ENCODE data around the gene B3GALT6. TPM values are rescaled to one million over a fixed set of nuclear protein-coding genes. Genes with fewer than 3 reads are reported as not detected.
A peak's percentile ranks its signal among the peaks of the same experiment; 100 is the strongest.
"Not testable (repeated sequence)": the region's sequence is repeated elsewhere in the genome, so short reads cannot be mapped to it uniquely, and the experiment has no call there.

B3GALT6 gene
- total RNA-seq, 1 donor from 2014 or later, result 9.3 TPM

DNA sequence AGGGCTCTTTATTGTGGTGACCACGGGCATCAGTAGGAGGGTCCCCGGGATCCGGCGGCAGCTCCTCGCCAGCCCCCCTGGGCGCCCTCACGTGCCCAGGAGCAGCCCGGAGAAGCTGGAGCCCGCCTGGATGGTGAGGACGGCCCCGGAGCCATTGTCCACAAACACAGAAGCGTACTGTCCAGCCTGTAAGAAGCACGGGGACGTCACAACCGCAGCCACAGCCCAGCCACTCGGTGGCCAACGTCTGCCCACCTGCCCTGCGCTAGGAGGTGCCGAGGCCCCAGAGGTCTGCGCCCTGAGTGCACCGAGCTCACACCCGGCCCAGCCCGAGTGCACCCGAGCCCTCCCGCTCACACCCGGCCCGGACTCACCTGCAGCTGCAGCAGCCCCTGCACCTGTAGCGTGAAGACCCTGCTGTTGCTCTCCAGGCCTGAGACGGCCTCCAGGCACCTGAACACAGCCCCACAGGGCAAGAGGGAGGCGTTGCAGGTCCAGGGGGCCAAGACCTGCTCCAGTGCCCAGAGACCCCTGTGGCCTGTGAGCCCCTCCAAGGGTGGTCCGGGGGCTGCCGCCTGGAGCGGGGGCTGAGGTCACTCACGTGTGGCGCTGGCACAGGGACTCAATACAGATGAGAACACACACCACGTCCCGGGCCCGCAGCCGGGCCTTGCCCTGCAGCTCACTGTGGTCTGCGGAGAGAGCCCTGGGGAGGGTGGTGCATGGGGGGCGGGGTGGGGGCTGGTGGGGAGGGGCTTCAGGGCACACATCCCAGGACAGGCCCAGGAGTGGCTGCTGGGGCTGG is 10.6 kb downstream of the B3GALT6 start:
- ATAC-seq (no peak), DNase-seq (ENCODE audit: low spot score) (no peak)

DNA sequence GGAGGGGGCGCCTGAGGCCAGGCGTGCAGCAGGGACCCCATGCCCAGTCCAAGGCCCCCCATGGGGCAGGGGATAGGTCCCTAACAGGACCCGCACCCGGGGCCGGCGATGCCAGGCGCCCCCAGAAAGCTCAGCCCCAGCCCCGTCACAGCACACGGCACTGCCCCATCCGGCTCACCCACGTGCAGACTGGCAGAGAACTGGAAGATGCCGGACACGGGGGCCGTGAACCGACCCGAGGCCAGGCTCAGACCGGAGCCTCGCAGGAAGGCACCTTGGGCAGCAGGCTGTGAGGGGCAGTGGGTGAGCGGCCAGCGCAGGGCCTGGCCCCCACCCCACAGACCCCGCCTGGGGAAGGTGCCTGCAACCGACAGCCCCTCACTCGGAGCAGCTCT is 11.2 kb downstream of the B3GALT6 start:
- no peak for DNase-seq (ENCODE audit: low spot score)
- ATAC-seq, result no peak

DNA sequence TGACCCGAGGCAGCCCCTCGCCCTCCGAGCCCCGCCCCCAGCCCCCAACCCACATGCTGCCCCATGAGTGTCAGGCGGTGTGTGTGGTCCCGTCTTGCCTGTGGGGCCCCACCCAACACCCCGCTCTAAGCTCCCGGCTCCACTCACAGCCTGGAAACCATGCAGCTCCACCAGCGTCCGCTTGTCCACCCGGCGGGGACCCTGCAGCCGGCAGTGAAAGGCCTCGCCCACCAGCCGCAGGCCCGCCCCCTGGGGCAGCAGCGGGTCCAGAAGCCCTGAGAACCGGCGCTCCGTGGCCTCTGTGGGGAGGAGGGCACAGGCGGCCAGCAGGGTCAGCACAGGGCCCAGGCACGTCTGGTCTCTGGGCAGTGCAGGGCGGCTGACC is 11.8 kb downstream of the B3GALT6 start:
- ATAC-seq (no peak), DNase-seq (ENCODE audit: low spot score) (no peak)

DNA sequence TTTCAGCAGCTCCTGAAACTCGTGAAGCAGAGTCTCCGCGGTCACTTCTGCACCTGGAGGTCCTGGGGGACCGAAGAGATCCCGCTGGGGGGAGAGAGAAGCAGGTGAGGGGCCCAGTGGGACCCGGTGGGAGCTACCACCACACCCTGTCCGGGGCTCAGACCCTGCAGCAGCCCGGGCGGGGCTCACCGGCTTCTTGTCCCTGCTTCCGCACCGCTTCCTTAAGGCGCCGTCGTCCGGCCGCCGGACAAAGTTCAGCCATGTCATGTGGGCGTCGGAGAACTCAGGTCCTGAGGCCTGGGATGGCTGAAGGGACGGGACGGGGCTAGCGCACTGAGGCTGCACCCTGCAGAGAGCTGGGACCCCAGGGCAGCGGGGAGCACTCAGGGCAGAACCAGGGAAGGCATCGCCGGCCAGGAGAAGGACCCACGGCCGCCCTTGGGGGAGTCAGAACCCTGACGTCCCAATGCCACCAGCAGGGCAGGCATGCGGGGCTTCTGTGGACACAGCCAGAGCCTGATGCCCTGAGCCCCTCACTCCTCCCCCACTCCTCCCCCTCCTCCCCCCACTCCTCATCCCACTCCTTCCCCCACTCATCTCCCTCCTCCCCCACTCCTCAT is 12.3 kb downstream of the B3GALT6 start:
- ATAC-seq (no peak), DNase-seq (ENCODE audit: low spot score) (no peak)

DNA sequence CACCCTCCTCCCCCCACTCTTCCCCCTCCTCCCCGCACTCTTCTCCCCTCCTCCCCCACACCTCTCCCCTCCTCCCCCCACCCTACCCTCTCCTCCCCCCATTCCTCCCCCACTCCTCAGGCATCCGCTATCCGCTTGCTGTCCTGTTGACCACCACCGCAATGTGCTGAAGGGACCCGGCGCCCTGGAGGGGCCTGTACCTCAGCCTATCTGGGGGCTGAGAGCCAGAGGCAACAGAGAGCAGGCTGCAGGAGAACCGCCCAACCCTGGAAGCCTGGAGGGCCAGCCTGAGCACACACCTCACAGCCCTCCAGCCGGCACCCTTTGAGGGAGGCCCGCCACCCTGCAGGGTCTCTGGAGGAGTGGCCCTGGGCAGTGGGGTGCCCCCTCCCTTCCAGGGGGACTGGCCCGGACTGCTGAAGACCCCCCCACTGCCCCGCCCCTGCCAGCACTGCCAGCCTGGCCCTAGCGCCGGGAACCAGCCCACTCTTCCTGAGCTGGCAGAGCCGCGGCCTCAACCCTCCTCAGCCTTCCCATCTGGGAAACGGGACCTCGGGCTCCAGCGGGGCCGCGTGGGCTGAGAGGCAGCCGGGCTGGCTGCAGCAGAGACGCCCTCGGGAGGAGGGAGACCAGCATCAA is 13.3 kb downstream of the B3GALT6 start:
- ATAC-seq (no peak), DNase-seq (ENCODE audit: low spot score) (no peak)

DNA sequence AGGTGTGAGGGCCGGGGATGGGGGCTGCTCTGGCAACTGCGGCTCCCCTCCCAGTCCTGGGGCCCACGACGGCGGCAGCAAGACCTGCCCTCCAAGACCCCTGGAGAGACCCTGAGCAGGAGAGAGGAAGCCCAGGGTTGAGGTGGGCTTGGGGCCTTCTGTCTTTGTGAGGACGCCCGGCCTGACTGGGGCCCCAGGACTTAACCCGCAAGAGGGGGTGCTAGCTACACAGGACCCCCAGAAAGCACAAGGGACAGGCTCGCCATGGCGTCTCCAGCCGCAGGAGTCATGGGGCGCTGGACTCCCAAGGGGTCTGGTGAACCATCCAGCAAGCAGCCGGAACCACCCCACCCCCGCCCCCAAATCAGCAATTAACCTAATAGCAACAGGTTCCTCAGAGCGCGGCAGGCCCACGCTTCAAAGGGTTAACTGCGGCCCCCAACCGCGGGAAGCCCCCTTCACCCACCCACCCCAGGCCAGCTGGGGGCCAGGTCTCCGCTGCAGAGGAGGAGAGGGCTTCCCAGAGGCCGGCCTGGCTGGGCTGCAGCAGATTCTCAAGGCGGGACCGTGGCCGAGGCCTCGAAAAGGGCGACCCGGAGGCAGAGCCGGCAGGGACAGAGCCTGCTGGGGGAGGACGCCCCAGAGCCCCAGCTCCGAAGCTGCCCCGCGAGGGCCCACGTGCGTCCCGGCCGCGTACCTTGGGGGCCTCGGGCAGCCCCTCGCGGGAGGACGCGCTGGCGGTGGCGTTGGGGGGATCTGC is 14.0 kb downstream of the B3GALT6 start:
- peak; percentile 10 for ATAC-seq
- DNase-seq (ENCODE audit: low spot score), result no peak

DNA sequence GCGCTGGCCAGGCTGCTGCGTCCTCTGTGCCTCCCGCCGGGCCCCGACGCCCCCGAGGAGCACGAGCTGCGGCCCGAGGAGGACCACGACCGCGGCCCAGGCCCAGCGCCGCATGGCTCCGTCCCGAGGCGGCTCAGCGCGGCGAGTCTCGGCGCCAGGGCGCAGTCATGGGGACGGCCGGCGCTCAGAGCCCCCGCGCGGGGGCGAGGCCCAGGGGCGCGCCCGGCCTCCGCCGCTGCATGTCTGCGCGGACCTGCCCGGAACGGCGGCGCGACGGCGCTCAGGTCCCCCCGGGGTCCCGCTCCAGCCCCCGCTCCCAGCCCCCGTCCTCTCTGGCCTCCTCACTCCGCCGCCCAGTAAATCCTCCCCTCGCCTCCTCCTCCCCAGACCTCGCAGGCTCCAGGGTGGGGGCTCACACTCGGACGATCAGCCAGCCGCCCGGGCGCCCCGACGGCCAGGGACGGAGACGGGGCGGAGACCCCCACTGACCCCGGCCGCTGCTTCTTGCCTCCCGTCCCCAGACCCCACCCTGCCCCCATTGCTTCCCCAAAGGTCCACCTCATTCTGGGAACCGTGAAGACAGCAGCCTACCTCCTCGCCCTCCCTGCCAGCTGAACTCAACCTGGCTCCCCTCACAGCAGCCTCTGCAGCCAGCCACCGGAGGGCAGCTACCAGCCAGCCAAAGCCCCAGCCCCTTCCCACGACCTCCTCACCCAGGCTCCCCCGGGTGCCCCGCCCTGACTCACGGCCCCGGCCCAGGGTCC is 14.7 kb downstream of the B3GALT6 start, which contains the start of gene C1QTNF12:
Gene C1QTNF12, minus strand, starts transcription at position 146 of the 764 bp plus-strand sequence. Its CDS starts 32 bp downstream, at position 114.
- ATAC-seq, result peak; percentile 31
- no peak for DNase-seq (ENCODE audit: low spot score)

DNA sequence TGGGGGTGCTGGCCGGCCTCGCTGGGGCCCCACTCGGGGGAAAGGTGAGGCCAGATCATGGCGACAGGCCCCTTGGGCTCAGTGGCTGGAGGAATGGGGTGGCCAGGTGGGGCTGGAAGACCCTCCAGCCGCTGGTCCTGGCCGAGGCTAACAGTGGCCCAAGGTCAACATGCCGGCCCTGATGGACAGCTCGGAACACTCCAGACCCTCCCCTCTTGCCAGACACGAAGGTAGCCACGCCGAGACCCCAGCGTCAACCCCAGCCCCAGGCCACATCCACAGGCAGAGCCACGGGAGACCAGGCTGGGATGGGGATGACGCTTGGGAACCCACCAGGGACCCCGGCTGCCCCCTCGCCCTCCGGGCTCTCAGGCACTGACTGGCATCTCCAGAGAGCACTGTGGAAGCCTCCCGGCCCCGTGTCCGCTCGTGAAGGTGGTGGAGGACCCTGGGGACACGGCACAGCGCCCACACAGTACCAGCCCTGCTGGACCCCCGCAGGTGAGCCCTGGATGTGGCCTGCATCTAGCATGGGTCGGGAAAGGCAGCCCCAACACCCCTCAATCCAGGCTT is 15.4 kb downstream of the B3GALT6 start:
- no peak for DNase-seq (ENCODE audit: low spot score)
- peak; percentile 13 for ATAC-seq

DNA sequence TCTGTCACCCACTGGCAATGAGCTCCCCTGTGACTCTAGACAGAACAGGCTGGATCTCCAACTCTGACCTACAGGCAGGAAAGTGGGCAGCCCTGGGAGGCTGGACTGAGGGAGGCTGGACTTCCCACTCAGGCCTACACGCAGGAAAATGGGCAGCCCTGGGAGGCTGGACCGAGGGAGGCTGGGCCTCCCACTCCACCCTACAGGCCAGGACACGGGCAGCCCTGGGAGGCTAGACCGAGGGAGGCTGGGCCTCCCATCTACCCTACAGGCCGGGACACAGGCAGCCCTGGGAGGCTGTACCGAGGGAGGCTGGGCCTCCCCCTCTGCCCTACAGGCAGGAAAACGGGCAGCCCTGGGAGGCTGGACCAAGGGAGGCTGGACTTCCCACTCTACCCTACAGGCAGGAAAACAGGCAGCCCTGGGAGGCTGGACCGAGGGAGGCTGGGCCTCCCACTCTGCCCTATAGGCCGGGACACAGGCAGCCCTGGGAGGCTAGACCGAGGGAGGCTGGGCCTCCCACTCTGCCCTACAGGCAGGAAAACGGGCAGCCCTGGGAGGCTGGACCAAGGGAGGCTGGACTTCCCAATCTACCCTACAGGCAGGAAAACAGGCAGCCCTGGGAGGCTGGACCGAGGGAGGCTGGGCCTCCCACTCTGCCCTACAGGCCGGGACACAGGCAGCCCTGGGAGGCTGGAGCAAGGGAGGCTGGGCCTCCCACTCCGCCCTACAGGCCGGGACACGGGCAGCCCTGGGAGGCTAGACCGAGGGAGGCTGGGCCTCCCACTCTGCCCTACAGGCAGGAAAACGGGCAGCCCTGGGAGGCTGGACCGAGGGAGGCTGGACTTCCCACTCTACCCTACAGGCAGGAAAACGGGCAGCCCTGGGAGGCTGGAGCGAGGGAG is 16.2 kb downstream of the B3GALT6 start:
- not testable (repeated sequence) for DNase-seq (ENCODE audit: low spot score); ATAC-seq

DNA sequence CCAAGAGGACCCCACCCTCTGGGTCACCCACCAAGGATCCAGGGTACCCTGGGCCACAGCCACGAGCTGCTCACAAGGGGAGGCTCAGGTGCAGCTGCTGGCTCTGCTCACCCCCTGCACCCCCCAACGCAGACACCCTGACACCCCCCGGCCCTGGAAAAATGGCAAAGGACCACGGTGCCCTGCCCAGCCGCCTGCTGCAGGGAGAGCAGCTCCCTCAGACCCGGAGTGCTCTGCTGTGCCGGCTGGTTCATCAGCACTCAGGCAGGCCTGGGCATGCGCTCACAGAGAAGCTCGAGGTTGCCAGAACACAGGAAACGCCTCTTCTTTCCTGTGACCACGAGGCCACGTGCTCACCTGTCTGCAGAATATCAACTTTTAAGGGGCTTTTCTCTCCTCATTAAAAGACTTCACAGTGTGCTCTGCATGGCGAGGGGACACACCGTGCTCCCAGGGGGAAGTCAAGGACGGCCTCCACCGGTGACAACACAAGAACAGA is 18.8 kb downstream of the B3GALT6 start:
- DNase-seq (ENCODE audit: low spot score) (no peak), ATAC-seq (no peak)

DNA sequence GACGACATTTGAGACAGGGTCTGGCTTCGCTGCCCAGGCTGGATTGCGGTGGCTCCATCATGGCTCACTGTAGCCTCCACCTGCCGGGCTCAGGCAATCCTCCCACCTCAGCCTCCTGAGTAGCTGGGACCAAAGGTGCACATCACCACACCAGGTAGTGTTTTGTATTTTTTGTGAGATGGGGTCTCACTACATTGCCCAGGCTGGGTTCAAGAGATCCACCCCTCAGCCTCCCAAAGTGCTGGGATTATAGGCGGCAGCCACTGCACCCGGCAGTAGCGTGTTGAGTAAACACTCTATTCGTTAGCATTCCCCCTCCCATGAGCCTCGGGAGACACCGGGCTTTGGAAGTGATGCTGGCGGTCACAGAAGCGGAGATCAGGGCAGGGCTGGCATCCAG is 21.3 kb downstream of the B3GALT6 start:
- DNase-seq (ENCODE audit: low spot score) (no peak), ATAC-seq (no peak)

DNA sequence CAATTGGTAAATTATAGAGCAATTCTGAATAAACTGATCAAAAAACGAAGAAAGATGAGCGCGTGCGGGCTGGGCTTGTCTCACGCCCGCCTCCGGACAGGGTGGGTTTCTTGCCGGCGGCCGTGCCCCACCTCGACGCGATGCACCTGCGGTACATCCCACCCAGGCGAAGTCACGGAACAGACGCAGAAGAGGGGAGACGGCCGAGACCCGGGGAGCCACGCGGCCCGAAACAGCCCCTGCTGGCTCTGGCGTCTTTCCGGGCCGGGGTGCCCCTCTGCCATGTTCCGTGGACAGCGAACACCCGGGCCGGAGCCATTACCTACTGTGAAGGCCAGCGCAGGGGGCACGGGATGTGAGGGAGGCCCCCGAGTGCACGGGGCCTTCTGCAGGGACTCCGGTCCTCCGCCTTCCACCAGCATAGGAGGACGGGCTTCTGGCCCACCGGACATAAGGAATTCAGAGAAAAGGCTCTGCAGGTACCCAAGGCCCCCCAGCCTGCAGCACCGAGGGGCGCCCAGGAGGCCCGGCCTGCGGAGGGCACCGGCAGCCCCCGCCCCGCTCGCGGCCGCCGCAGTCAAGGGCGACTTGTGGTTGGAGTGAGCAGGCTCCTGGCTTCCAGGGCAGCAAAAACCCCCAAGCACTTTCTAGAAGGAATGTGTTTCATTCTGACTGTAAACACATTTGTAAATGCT is 22.1 kb downstream of the B3GALT6 start:
- no peak for ATAC-seq
- DNase-seq (ENCODE audit: low spot score), result no peak

DNA sequence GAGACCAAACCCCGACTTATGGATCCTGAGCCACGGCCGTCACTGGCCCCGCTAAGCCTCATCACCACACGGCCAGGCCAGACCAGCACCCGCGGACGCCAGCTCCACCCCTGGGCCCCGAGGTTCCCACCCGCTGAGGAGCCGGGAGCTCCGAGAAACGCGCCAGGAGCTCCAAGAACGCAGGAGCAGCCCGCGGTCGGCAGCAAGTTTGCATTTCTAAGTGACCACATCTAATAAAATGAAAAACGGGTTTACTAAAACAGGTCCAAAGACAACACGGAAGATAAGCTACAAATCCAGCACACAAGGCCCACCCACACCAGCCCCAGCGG is 22.6 kb downstream of the B3GALT6 start:
- no peak for DNase-seq (ENCODE audit: low spot score)

DNA sequence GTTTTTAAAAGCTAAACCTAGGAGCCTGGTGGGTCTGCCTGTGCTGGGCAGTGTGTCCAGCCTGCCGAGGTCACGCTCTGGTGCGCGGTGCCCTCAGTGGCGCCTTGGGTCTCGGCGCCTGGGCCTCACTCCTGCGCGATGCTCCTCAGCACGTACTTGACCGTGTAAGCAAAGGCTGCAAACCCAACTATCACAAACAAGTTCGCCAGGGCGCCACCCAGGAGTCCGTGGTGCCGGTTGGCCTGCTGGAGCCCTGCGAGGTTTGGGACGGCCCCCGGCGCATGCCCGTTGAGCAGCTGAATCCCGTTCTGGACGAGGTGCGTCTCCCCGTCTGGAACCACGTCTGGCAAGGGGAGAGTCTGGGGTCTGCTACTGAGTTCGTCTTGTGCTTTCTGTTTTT is 23.0 kb downstream of the B3GALT6 start:
- DNase-seq (ENCODE audit: low spot score), result no peak

More for the DNA sequence above, 22.6 kb downstream of the B3GALT6 start:
- ATAC-seq, result no peak

DNA sequence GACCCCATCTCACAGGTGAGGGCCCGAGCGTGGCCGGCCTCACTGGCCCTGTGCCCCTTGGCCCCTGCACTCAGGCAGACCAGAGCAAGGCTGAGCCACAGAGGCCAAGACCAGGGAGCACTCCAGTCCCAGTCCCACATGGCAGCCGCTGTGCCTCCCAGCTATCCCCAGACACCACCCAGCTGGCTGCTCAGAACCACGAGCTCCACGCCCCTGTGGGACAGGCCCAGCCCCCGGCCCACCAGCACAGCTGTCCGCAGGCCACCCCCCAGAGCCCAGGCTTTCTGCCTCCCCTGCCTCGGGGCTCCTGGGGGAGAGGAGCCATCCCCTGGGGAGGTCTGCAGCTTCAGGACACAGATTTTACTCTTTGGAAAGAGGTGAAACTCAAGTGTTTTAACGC is 23.6 kb downstream of the B3GALT6 start:
- DNase-seq (ENCODE audit: low spot score) (no peak), ATAC-seq (no peak)

More for the DNA sequence above, 23.0 kb downstream of the B3GALT6 start:
- ATAC-seq, result no peak

DNA sequence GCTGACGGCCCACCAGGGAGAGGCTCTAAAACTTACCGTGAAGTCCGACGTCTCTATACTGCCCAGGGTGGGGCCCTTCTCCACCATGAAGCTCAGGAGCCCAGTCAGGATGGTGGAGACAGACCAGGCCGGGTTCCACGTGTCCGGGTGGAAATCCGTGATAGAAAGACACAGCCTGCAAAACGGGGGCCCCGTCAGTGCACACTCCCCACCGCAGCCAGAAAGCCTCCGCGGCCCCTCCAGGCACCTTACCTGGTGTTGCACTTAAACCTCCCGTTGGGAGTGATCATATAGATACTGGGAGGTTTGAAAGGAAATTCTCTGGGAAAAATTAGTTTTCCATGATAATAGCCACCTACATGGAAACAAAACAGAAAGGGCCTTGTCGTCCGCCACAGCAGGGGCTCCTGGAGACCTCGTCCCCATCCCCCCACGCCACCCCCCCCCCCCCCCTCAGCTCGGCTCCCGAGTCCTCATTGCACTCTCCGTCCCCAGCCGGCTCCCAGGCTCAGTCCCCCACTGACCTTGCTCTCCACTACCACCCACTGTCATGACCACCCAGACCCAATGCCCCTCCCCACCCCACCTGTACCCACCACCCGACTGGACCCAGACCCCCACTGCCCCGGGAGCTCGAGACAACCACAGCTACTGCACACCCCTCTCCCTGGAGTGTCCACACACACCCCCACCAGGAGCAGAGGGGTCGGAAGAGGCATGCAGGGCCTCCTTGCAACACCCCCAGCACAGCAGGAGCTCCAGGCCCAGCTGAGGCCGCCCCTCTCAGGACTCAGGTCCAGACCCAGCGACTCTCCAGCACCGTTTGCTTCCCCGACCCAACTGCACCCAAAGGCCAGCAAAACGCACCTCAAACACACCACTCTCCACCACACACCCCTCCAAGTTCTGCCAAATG is 25.2 kb downstream of the B3GALT6 start:
- no peak for ATAC-seq

DNA sequence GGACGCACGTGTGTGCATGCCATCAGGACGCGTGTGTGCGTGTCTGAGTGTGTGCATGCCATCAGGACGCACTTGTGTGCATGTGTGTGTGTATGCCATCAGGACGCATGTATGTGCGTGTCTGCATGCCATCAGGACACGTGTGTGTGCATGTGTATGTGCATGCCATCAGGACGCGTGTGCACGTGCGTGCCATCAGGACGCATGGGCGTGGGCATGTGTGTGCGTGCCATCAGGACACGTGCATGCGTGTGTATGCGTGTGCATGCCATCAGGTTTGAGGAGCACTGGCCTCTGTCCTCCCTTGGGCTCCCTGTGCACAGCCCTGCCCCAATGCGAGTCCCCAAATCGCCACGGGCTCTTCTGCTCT is 27.1 kb downstream of the B3GALT6 start:
- ATAC-seq, result no peak
- no peak for DNase-seq (ENCODE audit: low spot score)

More for the DNA sequence above, 25.2 kb downstream of the B3GALT6 start:
- DNase-seq (ENCODE audit: low spot score), result no peak
